HG02623 (cell line): ENCODE results near the gene RENBP.

Experiments used
- ATAC-seq: cut with Tn5 transposase; IDR thresholded peaks from one replicate; pipeline ENCODE4 v1.9.1; 2021; ENCODE audit warnings: moderate library complexity; ENCODE audit not compliant: unreplicated experiment

Gene RENBP

DNA sequence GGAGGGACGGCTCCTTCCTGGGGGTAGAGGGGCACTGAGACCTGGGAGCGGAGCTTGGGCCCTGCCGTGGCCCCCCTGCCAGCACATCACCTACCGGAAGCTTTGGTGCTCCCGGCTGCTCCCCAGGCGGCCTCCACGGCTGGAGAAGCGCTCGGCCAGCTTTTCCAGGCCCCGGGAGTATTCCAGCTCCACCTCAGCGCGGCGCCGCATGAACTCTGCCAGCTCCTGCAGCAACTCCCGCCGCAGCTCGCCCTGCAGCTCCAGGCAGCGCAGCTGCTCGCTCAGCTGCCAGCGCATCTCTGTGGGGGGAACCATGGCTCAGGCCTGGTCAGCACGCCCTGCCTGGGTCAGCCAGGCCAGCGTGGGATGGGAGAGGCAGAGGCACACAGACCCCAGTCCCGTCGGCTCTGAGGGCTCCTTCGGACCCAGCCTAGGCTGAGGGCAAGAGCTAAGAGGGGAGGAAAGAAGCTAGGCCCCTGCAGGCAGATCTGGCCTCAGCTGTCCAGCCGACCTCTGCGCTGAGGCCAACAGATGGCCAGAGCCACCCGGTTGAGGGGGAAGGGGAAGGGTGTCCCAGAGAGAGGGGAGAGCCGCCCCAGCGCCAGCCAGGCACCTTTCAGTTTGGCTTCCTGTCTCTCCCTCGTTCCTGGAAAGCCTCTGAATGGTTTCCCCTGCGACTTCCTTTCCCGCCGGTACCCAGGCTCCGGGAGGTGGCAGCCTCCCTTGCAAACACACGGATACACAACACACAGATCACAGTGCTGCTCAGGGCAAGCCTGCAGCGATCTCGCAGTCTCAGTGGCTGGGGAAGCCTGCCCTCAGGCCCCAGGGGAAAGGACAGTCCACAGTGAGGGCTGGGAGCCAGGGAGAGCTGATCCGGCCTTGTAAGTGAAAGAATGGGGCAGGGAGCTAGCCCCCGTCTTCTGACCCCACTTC is 22.7 kb downstream of the RENBP start:
- no peak for ATAC-seq

GRCh38 chrX:153921070-153921469 is 23.4 kb downstream of the RENBP start:
- ATAC-seq = no peak

GRCh38 chrX:153920546-153920945 is 23.9 kb downstream of the RENBP start:
- ATAC-seq = no peak

GRCh38 chrX:153919281-153919680 is 25.2 kb downstream of the RENBP start:
- ATAC-seq = no peak

DNA sequence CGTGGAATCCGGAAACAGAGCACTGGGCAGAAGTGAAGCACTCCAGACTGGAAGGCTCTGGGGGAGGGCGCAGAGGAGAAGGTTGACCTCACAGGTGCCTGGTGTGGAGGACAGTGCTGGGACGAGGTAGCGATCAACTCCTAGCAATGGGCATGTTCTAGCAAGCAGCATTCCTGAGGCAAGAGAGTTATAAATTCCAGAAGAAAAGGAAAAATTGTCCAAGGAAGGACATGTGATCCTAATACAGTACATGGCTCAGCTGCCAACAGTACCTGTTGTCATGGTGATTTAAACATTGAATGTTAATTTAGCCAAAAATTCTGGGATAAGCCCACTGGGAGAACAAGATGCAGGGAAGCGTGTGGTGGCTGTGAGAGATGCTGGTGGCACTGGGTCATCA is 26.6 kb downstream of the RENBP start:
- ATAC-seq = no peak

DNA sequence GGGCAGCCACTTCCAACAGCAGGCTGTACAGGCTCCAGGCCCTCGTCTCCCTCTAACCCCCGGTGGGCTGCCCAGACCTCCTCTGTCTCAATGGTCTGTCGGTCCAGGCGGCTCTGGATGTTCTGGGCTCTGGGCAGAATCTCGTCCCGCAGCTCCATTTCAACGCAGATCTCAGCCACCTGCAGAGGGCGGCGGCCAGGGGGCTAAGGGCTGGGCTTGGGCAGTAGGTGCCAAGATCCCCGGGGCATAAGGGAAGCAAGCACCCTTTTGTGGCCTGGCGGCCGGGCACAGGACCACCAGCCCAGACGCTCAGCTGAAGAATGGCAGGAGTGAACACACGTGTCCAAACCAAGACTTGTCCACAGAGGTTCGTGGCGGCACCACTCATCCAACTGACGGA is 30.7 kb downstream of the RENBP start:
- ATAC-seq = no peak

DNA sequence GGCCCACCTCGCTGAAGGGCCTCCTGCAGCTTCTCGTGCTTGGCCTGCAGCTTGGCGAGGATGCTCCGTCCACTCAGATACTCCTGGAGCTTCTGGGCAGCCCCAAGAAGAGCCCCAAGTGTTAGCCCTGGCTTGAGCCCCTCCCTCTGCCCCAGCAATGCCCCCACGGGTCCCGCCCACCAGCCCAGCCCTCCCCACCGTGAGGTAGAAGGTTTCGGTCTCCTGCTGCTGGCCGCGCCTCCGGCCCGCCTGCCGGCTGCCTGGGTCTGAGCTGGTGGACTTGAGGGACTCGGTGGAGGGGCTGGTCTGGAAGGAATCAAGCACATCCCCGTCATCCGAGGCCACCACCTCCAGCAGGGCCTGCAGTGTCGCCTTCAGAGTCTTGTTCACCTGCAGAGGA is 31.2 kb downstream of the RENBP start:
- no peak for ATAC-seq

- no peak for ATAC-seq
These were observed 32.6 kb downstream of the RENBP start for GRCh38 chrX:153911798-153912197.

GRCh38 chrX:153910446-153910845 is 34.0 kb downstream of the RENBP start:
- ATAC-seq = no peak

DNA sequence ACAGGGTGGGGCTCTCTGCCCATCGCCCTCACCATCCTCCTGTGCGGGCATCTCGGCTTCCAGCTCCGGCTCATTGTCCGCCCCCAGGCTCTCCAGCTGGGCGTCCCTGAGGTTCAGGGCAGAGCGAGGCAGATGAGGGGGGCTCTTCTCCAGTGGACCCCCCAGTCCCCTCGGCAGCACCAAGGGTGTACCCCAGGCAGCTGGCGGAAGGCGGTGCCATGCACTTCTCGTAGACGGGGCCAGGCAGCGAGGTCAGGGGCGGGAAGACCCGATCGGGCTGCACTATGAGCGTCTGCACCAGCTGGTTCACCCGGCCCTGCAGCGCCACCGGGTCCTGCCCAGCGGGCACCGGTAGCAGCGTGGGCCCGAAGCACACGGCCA is 34.5 kb downstream of the RENBP start:
- ATAC-seq = no peak

DNA sequence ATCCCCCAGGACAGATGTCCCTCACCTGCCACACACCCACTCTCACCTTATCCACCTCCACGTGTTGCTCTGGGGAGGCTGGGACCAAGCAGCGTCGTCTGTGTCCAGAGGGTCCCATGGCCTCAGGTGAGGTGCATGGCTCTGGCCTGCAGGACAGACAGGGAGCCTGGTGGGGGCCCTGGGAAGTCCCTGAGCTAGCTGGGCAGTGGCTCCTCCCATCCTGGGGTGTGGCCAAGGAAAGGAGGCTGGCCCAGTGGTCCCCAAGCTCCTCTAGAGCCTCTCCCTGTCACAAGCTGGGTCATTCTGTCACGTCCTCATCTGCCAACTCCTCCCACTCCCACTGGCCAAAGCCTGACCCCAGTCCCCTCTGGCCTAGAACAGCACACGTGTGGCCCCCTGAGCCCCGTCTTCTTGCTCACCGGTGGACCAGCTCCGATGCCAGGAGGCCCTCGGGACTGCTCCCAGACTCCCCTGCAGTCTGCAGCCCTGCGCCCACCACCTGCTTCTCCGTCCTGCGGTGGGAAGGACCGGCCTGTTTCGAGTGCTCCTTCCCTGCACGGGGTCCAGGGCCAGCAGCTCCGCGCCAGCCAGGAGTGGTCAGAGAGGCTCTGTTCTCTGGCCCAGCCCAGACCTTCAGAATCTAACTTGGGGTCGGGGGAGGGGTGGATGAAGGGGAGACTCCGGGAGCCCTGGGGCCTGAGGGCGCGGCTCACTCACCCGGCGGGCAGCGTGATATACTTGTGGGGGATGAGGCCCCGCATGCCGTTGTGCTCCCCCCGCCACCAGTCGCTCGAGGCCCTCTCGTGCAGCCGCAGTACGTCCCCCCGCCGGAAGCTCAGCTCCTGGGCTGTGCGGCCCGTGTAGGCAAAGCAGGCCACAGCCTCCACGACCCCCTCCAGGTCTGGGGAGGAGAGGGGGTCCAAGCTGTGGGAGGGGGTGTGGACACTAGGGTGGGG is 35.1 kb downstream of the RENBP start:
- no peak for ATAC-seq

DNA sequence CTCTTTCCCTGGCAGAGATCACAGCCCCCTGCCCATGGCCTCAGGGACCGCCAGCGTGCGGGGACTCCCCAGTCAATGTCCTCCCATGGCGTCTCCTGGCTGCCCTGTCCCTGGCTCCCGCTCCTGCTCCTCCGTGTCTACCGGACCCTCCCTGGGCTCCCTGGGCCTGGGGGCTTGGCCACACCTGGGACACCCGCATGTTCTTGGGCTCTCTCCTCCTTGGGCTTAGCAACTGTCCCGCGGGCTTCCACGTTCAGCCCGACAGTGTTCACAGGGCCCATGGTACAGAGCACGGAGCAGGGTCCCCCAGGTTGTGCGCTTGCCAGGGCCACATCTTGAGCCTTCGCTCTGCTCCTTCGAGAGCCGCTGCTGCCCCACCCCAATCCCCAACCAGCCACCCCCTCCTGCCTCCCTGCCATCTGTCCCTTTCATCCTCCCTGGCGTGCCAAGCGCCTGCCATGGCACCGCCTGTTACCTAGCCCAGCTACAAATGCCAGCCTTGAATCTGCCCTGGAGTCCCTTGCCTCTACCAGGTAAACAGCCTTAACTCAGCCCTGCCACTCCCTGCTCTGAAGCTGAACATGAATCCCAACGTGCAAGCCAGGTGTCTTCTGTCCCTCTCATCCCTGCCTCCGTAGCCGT is 36.1 kb downstream of the RENBP start:
- no peak for ATAC-seq

DNA sequence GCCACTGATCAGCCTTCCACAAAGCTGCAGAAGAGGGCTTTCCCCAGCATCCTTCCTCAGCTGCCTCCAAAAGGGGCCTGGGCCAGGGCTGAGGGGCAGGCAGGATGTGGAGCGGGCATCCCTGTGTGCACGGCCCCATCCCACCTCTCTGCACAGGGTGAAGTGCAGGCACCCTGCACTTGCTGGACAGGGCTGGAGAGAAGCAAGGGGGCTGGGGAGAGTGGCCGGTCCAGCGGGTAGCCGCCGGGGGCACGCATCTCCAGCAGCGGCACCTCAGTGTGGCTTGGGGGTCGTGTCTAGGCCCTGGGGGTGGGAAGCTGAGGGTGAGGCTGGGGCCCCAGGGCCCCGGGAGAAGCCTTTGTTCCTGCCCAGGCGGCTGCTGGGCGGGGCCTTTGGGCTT is 37.0 kb downstream of the RENBP start:
- no peak for ATAC-seq

- no peak for ATAC-seq
These were observed 38.1 kb downstream of the RENBP start for GRCh38 chrX:153906126-153906917.

GRCh38 chrX:153905481-153906095 is 38.9 kb downstream of the RENBP start:
- ATAC-seq = no peak

DNA sequence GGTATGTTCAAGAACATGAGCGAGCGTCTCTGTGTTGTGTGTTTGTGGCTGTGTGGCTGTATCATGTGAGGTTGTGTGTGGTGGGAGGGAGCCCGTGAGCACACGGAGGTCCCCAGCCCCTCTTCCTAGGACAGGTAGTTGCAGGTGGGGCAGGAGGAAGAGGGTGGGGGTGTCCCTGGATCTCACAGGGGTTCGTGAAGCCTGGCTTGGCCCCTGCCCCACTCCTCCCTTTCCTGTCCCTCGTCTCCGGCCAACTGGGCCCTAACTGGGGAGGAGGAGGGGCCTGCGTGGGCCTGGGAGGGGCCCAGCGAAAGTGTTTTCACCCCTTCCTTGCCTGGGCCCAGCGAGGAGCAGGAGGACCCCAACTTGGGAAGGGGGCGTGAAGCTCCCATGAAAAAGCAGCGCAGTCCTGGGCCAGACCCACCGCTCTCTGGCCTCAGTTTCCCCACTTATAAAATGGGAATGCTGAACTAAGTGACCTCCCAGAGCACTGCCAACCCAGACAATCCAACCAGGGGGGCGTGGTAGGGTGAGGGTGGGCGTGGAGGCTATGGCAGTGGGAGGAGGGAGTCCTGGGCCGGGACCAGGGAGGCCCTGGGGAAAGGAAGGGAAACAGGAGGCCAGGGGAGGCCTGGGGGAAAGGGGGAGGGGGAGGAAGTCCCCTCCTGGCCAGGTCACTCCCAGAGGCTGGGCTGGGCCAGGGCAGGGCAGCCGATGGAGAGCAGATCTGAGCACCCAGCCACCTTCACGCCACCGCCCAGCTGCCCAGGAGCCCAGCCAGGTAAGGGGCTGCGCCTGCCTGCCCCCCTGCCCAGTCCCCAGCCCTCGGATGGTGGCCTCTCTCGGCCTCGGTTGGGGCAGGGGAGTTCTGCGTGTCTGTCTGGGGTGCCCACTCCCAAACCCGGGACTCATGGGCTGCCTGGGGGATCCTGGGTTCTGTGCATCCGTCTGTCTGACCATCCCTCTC is 40.2 kb downstream of the RENBP start, which contains the start of gene AVPR2:
Gene AVPR2, plus strand, starts transcription at position 683 of the 967 bp plus-strand sequence. CDS start 473 bp downstream, outside the sequence.
- no peak for ATAC-seq

GRCh38 chrX:153903238-153903980 is 41.0 kb downstream of the RENBP start:
- ATAC-seq = no peak

- no peak for ATAC-seq
These were observed 42.1 kb downstream of the RENBP start for GRCh38 chrX:153902385-153902784.
